GM10266 (cell line): ENCODE data around the gene PPP1R12B.

ENCODE experiments used
- DNase-seq: peaks from one replicate; pipeline ENCODE4 v3.0.0; 2012; ENCODE audit errors: extremely low spot score
- TF ChIP-seq, protein P1 (sequence below): IDR thresholded peaks from 2 replicates; pipeline ENCODE4 v1.5.1; 2012; ENCODE audit warnings: mild to moderate bottlenecking, low read depth; ENCODE audit not compliant: control insufficient read depth, insufficient read depth; ENCODE audit errors: missing control alignments

Gene PPP1R12B

DNA sequence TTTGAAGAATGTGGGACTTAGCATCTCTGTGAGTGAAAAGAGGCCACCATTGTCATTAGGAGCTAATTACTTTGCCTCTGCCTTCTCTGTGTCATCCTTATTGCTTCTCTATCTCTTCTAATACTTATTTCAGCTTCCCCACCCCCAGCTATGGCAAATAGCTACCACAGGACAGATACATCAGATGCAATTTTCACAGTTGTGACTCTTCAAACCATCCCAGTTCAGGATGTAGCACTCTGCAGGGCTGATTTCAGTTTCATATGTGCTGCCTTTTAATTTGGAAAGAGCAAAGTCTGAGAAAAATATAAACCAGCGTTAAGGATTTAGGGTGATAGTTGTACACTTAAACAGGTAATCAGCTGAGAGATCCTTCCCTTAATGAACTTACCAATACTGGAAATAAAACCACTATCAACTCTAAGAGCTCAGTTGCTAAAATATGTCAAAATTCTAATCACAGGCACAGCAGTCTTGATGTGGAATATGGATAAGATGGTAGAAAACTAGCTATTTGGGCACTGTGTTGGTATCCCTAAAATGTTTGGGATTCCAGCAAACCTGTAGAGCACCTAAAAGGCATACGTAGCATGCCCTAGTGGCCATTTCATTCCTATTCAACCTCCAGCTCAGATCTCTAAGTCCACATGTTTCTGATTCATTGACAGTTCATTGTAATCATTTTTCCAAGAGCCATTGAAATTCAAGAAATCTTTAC lies 213.4 kb downstream of the PPP1R12B start:
- no peak for DNase-seq

DNA sequence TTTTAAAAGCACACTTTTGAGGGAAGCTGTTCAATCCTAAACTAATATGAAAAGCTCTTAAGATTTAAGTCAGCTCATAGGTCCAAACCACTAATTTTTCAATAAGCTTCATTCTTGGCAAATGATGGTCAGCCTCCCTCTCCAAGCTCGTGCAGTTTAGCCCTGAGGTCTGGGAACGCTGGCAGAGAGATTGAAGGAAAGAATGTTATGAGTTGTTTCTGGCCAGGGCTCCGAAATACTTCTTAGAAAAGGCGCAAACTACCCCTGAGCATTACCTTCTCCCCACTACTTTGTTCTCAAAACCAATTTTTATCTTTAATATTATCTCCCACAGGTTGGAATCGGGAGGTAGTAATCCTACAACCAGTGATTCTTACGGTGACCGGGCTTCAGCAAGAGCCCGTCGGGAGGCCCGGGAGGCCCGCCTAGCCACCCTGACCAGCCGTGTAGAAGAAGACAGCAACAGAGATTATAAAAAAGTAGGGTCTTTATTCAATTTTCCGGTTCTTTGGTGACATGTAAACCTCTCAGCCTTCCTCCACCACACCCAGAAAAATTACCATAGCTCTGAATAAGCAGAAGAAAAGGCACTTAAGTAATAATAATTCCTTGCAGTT lies 214.1 kb downstream of the PPP1R12B start:
- TF ChIP-seq, protein P1, sequence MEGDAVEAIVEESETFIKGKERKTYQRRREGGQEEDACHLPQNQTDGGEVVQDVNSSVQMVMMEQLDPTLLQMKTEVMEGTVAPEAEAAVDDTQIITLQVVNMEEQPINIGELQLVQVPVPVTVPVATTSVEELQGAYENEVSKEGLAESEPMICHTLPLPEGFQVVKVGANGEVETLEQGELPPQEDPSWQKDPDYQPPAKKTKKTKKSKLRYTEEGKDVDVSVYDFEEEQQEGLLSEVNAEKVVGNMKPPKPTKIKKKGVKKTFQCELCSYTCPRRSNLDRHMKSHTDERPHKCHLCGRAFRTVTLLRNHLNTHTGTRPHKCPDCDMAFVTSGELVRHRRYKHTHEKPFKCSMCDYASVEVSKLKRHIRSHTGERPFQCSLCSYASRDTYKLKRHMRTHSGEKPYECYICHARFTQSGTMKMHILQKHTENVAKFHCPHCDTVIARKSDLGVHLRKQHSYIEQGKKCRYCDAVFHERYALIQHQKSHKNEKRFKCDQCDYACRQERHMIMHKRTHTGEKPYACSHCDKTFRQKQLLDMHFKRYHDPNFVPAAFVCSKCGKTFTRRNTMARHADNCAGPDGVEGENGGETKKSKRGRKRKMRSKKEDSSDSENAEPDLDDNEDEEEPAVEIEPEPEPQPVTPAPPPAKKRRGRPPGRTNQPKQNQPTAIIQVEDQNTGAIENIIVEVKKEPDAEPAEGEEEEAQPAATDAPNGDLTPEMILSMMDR = no peak
- no peak for DNase-seq

More for the DNA sequence above, 213.4 kb downstream of the PPP1R12B start:
- TF ChIP-seq, protein P1 = no peak

DNA sequence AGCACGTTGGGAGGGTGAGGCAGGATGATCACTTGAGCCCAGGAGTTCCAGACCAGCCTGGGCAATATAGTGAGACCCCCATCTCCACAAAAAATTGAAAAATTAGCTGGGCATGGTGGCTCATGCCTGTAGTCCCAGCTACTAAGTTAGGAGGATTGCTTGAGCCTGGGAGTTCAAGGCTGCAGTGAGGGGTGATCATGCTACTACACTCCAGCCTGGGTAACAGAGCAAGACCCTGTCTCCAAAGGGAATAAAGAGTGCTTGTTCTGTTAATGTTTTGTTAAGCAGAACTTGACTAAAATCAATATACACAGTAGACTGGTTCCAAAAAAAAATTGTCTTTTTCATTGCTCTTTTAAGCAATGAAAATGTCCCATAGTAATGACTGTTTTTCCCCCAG lies 215.3 kb downstream of the PPP1R12B start:
- TF ChIP-seq, protein P1 = no peak
- no peak for DNase-seq

DNA sequence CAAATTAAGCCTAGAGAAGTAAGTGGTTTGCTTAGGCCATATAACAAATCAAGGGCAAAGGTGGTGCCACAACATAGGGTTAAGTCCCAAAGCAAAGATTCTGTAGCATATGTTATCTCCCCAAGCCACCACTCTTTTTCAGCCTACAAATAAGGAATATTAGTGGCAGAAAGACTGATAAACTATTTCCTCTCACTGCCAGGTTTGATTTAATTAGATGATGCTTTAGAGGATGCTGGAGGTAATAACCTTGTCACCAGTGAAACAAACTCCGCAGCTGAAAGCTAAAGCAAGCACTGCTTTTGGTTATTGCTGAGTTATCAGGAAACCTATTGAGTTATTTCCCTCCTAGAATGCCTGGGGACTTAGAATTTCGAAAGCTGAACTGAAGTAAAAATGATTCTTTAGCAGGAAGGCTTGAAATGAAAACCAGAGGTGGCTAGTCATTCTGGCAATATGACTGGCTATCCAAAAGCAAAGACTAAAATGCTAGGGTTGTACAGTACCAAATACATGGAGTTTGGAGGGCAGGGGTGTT lies 216.5 kb downstream of the PPP1R12B start:
- TF ChIP-seq, protein P1 = no peak
- DNase-seq = no peak

DNA sequence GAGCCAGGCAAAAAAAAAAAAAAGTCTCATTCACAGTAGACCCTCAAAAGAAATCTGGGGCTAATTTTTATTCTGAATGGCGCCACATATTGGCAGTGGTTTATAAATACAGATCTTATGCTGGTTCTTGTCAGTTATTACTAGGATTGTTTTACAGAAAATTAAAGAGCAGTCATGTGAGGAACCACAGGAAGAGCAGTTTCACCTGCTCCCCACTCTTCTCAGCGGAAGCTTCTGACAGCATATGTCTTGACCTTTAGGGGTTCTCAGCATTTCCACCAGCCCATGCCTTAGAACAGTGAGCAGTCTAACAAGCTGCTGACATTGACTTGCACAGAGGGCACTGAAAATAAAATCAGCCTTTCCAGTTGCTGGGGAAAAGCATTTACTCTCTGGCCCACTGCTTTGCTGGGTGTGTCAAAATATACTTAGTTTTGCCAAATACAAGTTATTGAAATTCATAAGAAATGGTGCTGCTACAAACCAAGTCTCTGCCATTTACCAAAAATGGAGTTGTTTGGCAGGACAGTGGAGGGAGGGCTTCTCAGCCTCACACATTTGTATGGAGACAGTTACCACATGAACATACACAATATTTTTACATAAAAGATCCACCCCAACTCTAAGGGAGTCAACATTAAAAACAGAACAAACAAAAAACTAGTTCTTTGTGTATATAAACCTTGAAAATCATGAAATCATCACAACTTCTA lies 217.5 kb downstream of the PPP1R12B start:
- TF ChIP-seq, protein P1 = no peak
- no peak for DNase-seq

DNA sequence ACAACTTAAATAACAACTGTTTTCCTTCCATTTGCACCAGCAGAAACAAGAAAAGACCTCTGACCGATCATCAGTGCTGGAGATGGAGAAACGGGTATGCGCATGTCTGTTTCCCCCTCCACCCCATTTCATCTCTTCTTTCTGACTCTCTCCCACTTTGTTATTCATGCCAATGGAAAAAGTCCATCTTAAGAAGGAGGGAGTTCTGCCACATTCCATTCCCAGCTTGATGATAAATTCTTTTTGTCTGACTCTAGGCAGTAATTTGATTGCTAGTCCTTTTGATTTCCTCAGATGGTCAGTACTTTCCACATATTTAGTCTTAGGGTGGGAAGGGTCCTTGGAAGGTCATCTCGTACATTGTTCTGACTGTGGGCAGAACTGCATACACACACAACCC lies 219.2 kb downstream of the PPP1R12B start:
- DNase-seq = no peak

More for the DNA sequence above, 219.2 kb downstream of the PPP1R12B start:
- TF ChIP-seq, protein P1 = no peak
